SJSA1 (cell line): Measurements from ENCODE around the gene PPP1R1C. TPM values are rescaled to one million over a fixed set of nuclear protein-coding genes. Genes with fewer than 3 reads are reported as not detected.

Source experiments
- DNase-seq, 2 experiments: peaks; one replicate each; pipeline ENCODE4 v3.0.0-alpha.2; 2015 to 2020; ENCODE audit warnings: low spot score in 2 of 2, low read depth in 1 of 2
- H3K27ac ChIP-seq: fragments of 250-450 bp; sonication (Bioruptor Pico); 2 replicates; pipeline ENCODE4 v1.5.1; 2020; ENCODE audit warnings: mild to moderate bottlenecking, moderate library complexity
- H3K27me3 ChIP-seq: fragments of 250-450 bp; sonication (Bioruptor Pico); replicated peaks from 2 replicates; pipeline ENCODE4 v1.5.1; 2020; ENCODE audit warnings: mild to moderate bottlenecking, moderate library complexity
- H3K36me3 ChIP-seq: fragments of 250-450 bp; sonication (Bioruptor Pico); 2 replicates; pipeline ENCODE4 v1.5.1; 2020; ENCODE audit warnings: mild to moderate bottlenecking
- H3K4me1 ChIP-seq: fragments of 250-450 bp; sonication (Bioruptor Pico); replicated peaks from 2 replicates; pipeline ENCODE4 v1.6.1; 2021; ENCODE audit warnings: mild to moderate bottlenecking
- H3K4me3 ChIP-seq: fragments of 250-450 bp; sonication (Bioruptor Pico); 2 replicates; pipeline ENCODE4 v1.5.1; 2020; ENCODE audit warnings: mild to moderate bottlenecking
- H3K9me3 ChIP-seq: fragments of 250-450 bp; sonication (Bioruptor Pico); replicated peaks from 2 replicates; pipeline ENCODE4 v1.5.1; 2020; ENCODE audit warnings: mild to moderate bottlenecking
- total RNA-seq: library from RNA; depleted of rRNA; stranded (reverse); fragments of >200 nt; shearing (Covaris generic); gene quantifications from 2 replicates; pipeline ENCODE4 v1.2.3, GENCODE V29; 2014

Gene PPP1R1C
- total RNA-seq, 1 experiment from 2014 or later = 0.32 TPM

DNA sequence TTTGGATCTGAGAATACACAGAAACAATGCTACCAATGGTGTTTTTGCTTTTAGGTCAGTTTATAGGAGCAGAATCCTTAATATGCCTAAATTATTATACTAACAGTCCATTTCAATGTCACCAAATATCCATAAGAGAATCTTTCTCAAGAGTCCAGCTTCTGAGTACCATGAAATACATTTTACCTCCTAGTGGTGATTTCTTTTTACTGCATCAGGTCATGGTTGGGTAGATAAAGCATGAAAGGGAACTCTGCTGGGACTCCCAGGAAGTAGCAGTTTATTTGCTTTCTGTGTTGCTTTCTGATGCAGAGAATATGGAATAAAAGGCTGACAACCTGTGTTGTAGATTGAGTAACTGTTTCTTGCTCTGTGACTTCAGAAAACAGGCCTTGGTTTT lies 115.6 kb downstream of the PPP1R1C start:
- no peaks in the 10 kb centered on the region for H3K4me1 ChIP-seq
- no peaks in the 10 kb centered on the region for H3K9me3 ChIP-seq
- H3K4me3 ChIP-seq = no peak overlapping the region
- DNase-seq = peak in 1 of 2 experiments; percentile 8
- no peaks in the 10 kb centered on the region for H3K36me3 ChIP-seq
- H3K27ac ChIP-seq = no peak overlapping the region
- no peaks in the 10 kb centered on the region for H3K27me3 ChIP-seq

GRCh38 chr2:182103526-182103925 lies 117.9 kb downstream of the PPP1R1C start:
- DNase-seq = no peak

DNA sequence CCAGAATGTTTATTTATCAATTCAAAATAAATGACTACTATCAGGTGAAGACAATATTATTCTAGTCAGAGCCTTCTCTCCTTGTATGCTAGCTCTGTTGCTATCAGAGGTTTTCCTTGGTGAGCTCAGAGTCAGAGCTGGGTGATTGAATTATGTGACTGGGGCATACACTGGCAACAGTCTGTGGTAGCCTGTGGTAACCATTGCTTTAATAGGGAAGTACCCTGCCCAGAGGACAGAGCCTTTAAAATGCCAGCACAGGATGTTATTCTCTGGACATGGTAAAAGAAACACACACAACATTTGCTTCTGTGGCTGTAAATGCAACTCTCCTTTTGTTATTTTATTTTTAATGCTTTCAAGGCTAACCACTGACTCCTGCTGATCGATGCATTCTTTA lies 124.7 kb downstream of the PPP1R1C start:
- Histone ChIP-seq H3K9me3 (no peaks in the 10 kb centered on the region), H3K36me3 (no peaks in the 10 kb centered on the region), H3K4me1 (no peaks in the 10 kb centered on the region), H3K27ac (no peak overlapping the region), H3K4me3 (no peak overlapping the region), H3K27me3 (no peaks in the 10 kb centered on the region; the same call in 1 of the 2 replicates)
- DNase-seq = no peak

More at GRCh38 chr2:182103526-182103925, 117.9 kb downstream of the PPP1R1C start:
- H3K4me3 ChIP-seq = no peak overlapping the region
- no peaks in the 10 kb centered on the region for H3K9me3 ChIP-seq
- no peak overlapping the region for H3K27ac ChIP-seq
- H3K4me1 ChIP-seq = no peaks in the 10 kb centered on the region
- no peaks in the 10 kb centered on the region for H3K36me3 ChIP-seq
- H3K27me3 ChIP-seq = no peaks in the 10 kb centered on the region

DNA sequence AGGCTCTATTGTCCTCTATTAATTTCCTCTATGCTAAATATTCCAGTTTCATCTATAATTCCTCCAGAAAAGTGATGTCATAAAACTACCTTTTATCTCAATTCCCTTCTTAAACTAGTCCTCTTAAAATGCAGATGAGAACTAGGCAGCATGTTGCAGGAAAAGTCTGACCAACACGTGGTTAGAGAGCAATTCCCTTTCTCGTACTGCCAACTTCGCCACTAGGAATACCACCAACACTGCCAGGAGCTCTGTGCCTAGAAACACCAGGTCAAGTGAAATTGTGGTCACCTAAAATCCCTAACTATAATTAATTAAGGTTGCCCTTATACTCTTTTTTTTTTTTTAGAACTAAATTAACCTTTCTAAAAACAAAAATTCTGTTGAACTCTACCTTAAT lies 127.7 kb downstream of the PPP1R1C start:
- no peaks in the 10 kb centered on the region; the same call in 1 of the 2 replicates for H3K27me3 ChIP-seq
- no peak for DNase-seq
- H3K4me1 ChIP-seq = no peaks in the 10 kb centered on the region
- H3K36me3 ChIP-seq = no peaks in the 10 kb centered on the region
- H3K27ac ChIP-seq = no peak overlapping the region
- no peaks in the 10 kb centered on the region for H3K9me3 ChIP-seq
- H3K4me3 ChIP-seq = no peak overlapping the region

GRCh38 chr2:182115258-182115657 lies 129.6 kb downstream of the PPP1R1C start:
- no peaks in the 10 kb centered on the region for H3K36me3 ChIP-seq
- H3K9me3 ChIP-seq = no peaks in the 10 kb centered on the region
- no peak overlapping the region for H3K27ac ChIP-seq
- no peaks in the 10 kb centered on the region; the same call in 1 of the 2 replicates for H3K27me3 ChIP-seq
- no peak for DNase-seq
- no peak overlapping the region for H3K4me3 ChIP-seq
- no peaks in the 10 kb centered on the region for H3K4me1 ChIP-seq

DNA sequence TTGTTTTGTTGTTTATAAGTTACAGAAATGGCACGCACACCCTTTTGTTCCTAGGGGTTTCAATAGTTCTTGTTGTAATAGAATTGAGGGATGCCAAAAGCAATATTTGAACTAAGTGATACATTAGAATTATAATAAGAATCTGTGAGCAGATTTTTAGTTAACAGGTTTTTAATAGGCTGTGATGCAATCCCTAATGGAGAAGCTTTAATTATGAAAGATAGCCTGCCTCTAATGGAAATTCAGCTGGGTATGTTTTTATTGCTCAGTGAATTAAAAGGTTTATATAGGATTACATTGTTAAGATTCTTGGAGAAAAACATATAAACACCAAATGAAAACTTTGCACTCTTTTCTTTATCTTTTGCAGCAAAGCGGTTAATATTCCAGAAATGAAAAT lies 131.1 kb downstream of the PPP1R1C start:
- Histone ChIP-seq H3K9me3 (no peaks in the 10 kb centered on the region), H3K4me1 (no peaks in the 10 kb centered on the region), H3K27ac (no peak overlapping the region), H3K27me3 (no peaks in the 10 kb centered on the region; the same call in 1 of the 2 replicates), H3K4me3 (no peak overlapping the region), H3K36me3 (no peaks in the 10 kb centered on the region)
- DNase-seq = no peak

DNA sequence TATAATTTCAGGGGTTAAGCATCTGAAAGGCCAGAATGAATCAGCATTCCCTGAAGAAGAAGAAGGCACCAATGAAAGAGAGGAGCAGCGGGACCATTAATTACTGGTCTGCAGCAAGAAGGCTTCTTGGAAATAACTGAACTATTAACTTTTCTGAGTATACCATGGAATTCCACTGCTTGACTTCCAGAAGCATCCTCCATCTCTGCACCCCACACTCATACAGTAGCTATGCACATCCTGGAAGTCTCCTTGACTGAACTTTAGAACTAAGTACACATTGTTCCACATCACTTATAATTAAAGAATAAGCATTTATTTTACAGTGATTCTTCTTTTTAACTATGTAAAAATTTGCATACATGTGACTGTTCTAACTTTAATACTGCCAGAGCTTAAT lies 131.5 kb downstream of the PPP1R1C start:
- H3K4me1 ChIP-seq = no peaks in the 10 kb centered on the region
- H3K9me3 ChIP-seq = no peaks in the 10 kb centered on the region
- no peaks in the 10 kb centered on the region for H3K36me3 ChIP-seq
- H3K4me3 ChIP-seq = no peak overlapping the region
- no peaks in the 10 kb centered on the region; the same call in 1 of the 2 replicates for H3K27me3 ChIP-seq
- no peak for DNase-seq
- H3K27ac ChIP-seq = no peak overlapping the region

GRCh38 chr2:182128821-182129707 lies 143.4 kb downstream of the PPP1R1C start:
- Histone ChIP-seq H3K36me3 (no peaks in the 10 kb centered on the region), H3K4me3 (no peak overlapping the region), H3K9me3 (no peaks in the 10 kb centered on the region), H3K27me3 (no peaks in the 10 kb centered on the region), H3K27ac (no peak overlapping the region), H3K4me1 (no peaks in the 10 kb centered on the region)
- no peak for DNase-seq

GRCh38 chr2:182132605-182133004 lies 147.0 kb downstream of the PPP1R1C start:
- DNase-seq = no peak

GRCh38 chr2:182133195-182133891 lies 147.7 kb downstream of the PPP1R1C start:
- no peak for DNase-seq
- H3K27me3 ChIP-seq = no peaks in the 10 kb centered on the region
- no peak overlapping the region for H3K27ac ChIP-seq
- H3K9me3 ChIP-seq = no peaks in the 10 kb centered on the region
- no peaks in the 10 kb centered on the region for H3K36me3 ChIP-seq
- no peaks in the 10 kb centered on the region for H3K4me1 ChIP-seq
- no peak overlapping the region for H3K4me3 ChIP-seq

More at GRCh38 chr2:182132605-182133004, 147.0 kb downstream of the PPP1R1C start:
- Histone ChIP-seq H3K36me3 (no peaks in the 10 kb centered on the region), H3K9me3 (no peaks in the 10 kb centered on the region), H3K27me3 (no peaks in the 10 kb centered on the region), H3K4me1 (no peaks in the 10 kb centered on the region), H3K4me3 (no peak overlapping the region), H3K27ac (no peak overlapping the region)

GRCh38 chr2:182134201-182134600 lies 148.5 kb downstream of the PPP1R1C start:
- Histone ChIP-seq H3K9me3 (no peaks in the 10 kb centered on the region), H3K27ac (no peak overlapping the region), H3K4me1 (no peaks in the 10 kb centered on the region), H3K4me3 (no peak overlapping the region), H3K27me3 (no peaks in the 10 kb centered on the region), H3K36me3 (no peaks in the 10 kb centered on the region)
- no peak for DNase-seq

DNA sequence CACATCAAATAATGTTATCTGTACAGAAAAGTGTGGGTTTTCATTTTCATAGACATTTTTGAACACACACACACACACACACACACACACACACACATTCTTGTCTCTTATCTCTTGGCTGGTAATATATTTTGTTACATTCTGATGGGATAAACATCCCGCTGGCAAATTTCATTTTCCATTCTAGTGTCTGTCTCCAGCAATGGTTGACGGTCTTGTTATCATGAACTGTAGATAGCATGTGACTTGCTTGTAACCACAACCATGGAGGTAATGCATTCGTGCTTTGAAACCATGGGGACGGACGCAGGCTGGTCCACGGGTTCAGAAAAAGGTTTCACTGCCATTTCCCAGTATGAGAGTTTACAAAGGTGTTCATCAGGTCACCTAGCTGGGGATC lies 156.4 kb downstream of the PPP1R1C start:
- Histone ChIP-seq H3K4me3 (no peak overlapping the region), H3K27me3 (no peaks in the 10 kb centered on the region), H3K27ac (no peak overlapping the region), H3K4me1 (peaks cover 7% of the 10 kb centered on the region; the same call in 1 of the 2 replicates), H3K36me3 (no peaks in the 10 kb centered on the region), H3K9me3 (no peaks in the 10 kb centered on the region)
- DNase-seq = no peak

DNA sequence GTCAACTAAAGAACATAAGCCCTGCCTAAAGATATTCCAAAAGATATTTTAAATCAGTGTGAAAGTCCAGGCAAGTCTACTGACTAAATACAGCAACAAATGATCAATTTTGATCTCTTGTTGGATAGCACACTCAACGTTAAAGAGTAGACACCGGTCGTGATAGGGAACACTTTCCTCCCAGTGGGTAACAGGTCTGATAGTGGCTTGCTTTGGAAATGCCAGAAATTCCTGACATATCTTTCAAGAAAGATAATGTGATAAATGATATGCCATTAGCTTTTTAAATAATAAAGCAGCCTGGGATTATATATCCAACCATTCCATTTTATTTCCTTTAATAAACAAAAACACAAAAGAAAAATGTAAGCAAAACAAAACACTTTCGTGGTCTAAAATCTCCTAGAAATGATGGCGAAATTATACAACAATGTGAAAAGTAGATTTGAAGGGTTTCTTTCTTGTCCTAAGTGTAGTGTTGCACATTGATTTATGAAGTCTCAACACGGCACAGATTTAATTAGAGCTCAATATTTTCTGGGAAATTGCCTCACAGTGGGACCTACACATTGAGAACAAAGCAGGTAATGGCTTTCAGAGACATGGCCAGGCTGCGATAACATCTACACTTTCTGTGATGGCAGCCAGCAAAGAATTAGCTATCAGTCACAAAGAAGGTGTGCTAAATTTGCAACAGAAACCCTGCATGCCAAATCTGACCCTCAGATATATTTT lies 158.6 kb downstream of the PPP1R1C start:
- Histone ChIP-seq H3K27me3 (0 out of 2 replicates have a peak, but pooled peaks cover 2% of the 10 kb centered on the region), H3K36me3 (no peaks in the 10 kb centered on the region), H3K27ac (no peak overlapping the region), H3K4me1 (peaks cover 7% of the 10 kb centered on the region; the same call in 1 of the 2 replicates), H3K4me3 (no peak overlapping the region), H3K9me3 (no peaks in the 10 kb centered on the region)
- DNase-seq = no peak
